C4-2B (cell line): ENCODE measurements around the gene CRY1.
"Not testable (repeated sequence)": the region's sequence is repeated elsewhere in the genome, so short reads cannot be mapped to it uniquely, and the experiment has no call there.

Experiments used
- H3K27ac ChIP-seq: fragments of 450-650 bp; 2 replicates; pipeline ENCODE4 v1.5.1; 2017
- ZFX ChIP-seq: fragments of 450-650 bp; IDR thresholded peaks from 2 replicates; pipeline ENCODE4 v1.6.1; 2017
- TF ChIP-seq, protein P1 (sequence below): fragments of 450-650 bp; conservative IDR thresholded peaks from 2 replicates; pipeline ENCODE4 v1.5.1; 2017; ENCODE audit warnings: mild to moderate bottlenecking

Gene CRY1

DNA sequence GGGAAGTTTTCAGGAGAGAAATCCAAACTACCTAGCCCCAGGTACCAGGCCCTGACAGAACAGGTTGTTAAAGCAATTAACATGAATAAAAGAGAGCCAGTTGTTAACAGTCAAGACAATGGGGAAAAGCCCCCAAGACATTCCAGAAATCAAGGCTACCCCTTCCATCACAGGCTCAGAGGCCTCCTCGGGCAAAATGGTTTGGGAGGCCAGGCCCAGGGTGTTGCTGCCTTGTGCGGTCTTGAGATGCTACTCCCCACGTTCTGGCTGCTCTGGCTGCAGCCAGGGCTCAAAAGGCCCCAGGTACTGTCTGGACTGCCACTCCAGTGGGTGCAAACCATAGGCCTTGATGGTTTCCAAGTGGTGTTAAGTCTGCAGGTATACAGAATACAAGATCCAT, 7.0 kb downstream of the CRY1 start:
- no peak overlapping the region for H3K27ac ChIP-seq
- no peak for TF ChIP-seq ZFX
- TF ChIP-seq, protein P1, sequence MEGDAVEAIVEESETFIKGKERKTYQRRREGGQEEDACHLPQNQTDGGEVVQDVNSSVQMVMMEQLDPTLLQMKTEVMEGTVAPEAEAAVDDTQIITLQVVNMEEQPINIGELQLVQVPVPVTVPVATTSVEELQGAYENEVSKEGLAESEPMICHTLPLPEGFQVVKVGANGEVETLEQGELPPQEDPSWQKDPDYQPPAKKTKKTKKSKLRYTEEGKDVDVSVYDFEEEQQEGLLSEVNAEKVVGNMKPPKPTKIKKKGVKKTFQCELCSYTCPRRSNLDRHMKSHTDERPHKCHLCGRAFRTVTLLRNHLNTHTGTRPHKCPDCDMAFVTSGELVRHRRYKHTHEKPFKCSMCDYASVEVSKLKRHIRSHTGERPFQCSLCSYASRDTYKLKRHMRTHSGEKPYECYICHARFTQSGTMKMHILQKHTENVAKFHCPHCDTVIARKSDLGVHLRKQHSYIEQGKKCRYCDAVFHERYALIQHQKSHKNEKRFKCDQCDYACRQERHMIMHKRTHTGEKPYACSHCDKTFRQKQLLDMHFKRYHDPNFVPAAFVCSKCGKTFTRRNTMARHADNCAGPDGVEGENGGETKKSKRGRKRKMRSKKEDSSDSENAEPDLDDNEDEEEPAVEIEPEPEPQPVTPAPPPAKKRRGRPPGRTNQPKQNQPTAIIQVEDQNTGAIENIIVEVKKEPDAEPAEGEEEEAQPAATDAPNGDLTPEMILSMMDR = no peak

GRCh38 chr12:107081778-107082177, 11.6 kb downstream of the CRY1 start:
- H3K27ac ChIP-seq = no peak overlapping the region
- TF ChIP-seq, protein P1 = no peak
- TF ChIP-seq ZFX = no peak

DNA sequence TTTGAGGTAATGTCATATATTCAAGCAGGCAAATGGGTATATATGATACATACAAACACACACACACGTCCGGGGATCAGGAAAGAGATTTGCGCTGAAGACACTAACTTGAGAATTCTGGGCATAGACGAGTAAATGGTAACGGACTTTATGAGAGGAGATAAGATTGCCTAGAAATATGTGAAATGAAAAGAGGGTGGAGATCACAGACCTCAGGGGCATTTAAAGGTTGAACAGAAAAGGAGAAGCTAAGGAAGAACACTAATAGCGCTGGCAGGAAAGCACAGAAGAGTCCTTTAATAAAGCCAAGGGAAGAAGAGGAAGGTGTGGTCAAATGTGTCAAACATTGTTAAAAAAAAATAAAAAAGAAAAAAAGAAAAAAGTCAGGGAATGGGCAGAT, 13.1 kb downstream of the CRY1 start:
- H3K27ac ChIP-seq = no peak overlapping the region
- TF ChIP-seq ZFX = no peak
- TF ChIP-seq, protein P1 = no peak

DNA sequence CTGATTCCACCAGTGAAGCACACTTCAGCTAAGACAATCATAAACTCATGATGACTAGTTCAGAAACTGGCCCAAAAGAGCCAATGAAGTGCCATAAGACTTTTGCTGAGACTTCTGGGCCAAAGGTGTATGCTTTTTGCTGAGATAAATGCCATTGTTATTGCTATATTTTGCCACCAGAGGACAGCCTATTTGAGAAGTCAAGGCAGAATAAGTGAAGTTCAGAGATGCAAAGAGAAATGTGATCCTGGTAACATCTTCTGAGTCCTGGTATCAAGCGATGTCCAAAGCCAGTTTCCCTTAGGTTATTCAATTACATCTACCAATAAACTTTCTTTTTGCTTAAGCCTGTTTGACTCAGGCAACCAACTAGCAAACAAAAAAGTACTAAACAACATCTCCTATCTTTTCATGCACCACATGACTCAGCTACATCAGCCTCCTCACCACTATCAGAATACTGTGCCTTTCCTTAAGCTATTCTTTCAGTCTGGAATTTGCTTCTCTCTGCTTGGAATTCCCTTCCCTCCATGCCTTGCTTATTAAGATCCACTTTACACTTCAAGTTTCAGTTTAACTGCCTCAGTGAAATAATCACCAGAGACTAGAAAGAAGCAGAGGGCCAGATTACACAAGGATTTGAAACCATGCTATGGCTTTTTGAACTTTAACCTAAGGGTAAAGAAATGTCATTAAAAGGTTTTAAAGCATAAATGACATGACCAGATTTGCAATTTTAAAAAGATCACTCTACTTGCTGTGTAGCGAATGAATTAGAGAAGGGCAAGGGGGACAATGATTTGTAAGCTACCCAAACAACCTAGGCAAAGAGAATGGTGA, 14.0 kb downstream of the CRY1 start:
- no peak for TF ChIP-seq ZFX
- TF ChIP-seq, protein P1 = peak; percentile 73
- no peak overlapping the region for H3K27ac ChIP-seq

GRCh38 chr12:107073266-107073665, 20.1 kb downstream of the CRY1 start:
- not testable (repeated sequence) for H3K27ac ChIP-seq

DNA sequence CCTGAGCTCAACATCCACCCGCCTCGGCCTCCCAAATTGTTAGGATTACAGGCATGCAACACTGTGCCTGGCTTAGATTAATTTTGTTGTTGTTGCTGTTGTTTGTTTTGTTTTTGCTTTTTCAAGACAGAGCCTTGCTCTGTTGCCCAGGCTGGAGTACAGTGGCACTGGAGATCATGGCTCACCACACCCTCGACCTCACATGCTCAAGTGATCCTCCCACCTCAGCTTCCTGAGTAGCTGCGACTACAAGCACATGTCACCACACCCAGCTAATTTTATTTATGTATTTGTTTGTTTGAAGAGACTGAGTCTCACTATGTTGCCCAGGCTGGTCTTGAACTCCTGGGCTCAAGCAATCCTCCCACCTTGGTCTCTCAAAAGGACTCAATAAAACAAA, 26.7 kb downstream of the CRY1 start:
- H3K27ac ChIP-seq = no peak overlapping the region
- TF ChIP-seq, protein P1 = no peak
- TF ChIP-seq ZFX = no peak

- TF ChIP-seq, protein P1 = no peak
- no peak for TF ChIP-seq ZFX
Observed at GRCh38 chr12:107064687-107065086, 28.7 kb downstream of the CRY1 start.

DNA sequence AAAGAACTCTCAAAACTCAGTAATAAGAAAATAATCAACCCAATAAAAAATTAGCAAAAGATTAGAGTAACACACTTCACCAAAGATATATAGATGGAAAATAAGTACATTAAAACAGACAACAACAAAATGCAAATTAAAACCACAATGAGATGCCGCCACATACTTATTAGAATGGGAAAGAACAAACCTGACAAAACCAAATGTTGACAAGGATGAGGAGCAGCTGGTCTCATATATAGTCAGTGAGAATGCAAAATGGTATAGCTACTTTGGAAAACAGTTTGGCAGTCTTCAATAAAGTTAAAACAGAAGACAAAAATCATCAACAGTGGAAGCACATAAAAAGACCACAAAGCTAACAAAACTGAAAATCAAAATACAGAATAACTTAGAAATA, 29.1 kb downstream of the CRY1 start:
- TF ChIP-seq ZFX = no peak
- TF ChIP-seq, protein P1 = no peak
- no peak overlapping the region for H3K27ac ChIP-seq

More at GRCh38 chr12:107064687-107065086, 28.7 kb downstream of the CRY1 start:
- H3K27ac ChIP-seq = no peak overlapping the region
